ENCODE results near the gene WDR86. TPM values are rescaled to one million over a fixed set of nuclear protein-coding genes. Genes with fewer than 3 reads are reported as not detected.

WDR86 gene
- total and polyA plus RNA-seq, 8 donors, result 0.85 to 24.1 (median 19.5) TPM

GRCh38 chr7:151447901-151448260 is 38.0 kb upstream of the WDR86 start:
- Histone ChIP-seq H3K27ac (no peak overlapping the region), H3K27me3 (peaks cover 0 to 23% of the 10 kb centered on the region in 2 donors), H3K9me3 (no peaks in the 10 kb centered on the region), H3K4me1 (peaks cover 0 to 9% of the 10 kb centered on the region in 2 donors), H3K4me3 (peak overlapping the region; percentile 50 to 52), H3K36me3 (no peaks in the 10 kb centered on the region)
- TF ChIP-seq, protein P1, sequence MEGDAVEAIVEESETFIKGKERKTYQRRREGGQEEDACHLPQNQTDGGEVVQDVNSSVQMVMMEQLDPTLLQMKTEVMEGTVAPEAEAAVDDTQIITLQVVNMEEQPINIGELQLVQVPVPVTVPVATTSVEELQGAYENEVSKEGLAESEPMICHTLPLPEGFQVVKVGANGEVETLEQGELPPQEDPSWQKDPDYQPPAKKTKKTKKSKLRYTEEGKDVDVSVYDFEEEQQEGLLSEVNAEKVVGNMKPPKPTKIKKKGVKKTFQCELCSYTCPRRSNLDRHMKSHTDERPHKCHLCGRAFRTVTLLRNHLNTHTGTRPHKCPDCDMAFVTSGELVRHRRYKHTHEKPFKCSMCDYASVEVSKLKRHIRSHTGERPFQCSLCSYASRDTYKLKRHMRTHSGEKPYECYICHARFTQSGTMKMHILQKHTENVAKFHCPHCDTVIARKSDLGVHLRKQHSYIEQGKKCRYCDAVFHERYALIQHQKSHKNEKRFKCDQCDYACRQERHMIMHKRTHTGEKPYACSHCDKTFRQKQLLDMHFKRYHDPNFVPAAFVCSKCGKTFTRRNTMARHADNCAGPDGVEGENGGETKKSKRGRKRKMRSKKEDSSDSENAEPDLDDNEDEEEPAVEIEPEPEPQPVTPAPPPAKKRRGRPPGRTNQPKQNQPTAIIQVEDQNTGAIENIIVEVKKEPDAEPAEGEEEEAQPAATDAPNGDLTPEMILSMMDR (IDR thresholded peaks at IDR 0.05), result no peak
- DNase-seq (no peak), ATAC-seq (no peak)
- intact Hi-C loops (cut with DNase I), result loop anchor here in 1 of 2 donors (2.0 kb wide), 1 partner anchor 79 kb away; no protein-coding TSS in a partner anchor

GRCh38 chr7:151447312-151447711 is 37.5 kb upstream of the WDR86 start:
- Histone ChIP-seq H3K4me3 (no peak overlapping the region), H3K9me3 (no peaks in the 10 kb centered on the region), H3K27me3 (peaks cover 0 to 23% of the 10 kb centered on the region in 2 donors), H3K27ac (no peak overlapping the region), H3K4me1 (peaks cover 0 to 9% of the 10 kb centered on the region in 2 donors), H3K36me3 (no peaks in the 10 kb centered on the region)
- ATAC-seq, result no peak
- no peak for DNase-seq
- intact Hi-C loops (cut with DNase I), result no loop called here
- TF ChIP-seq, protein P1 (IDR thresholded peaks at IDR 0.05), result no peak

DNA sequence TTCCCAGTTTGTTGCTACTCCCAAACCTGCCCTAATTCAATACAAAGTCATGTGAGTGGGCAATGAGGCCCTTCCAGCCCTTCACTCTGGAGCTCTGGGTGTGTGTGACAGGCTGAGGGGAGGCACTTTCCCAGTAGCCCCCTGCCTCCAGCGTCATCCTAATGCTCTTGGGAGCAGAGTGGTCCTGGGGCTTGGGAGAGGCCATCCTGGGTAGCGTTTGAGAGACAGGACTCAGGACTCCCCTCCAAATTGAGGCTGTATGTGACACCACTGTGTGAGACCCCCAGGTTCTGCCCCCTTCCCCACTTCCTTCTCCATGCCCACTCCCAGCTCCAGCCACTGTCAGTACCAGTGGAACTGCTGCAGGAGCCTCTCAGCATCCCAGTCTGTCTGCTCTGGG is 36.6 kb upstream of the WDR86 start:
- H3K4me1 ChIP-seq, result peaks cover 0 to 10% of the 10 kb centered on the region in 2 donors
- H3K27ac ChIP-seq, result no peak overlapping the region
- TF ChIP-seq, protein P1 (IDR thresholded peaks at IDR 0.05), result no peak
- no peak for DNase-seq
- ATAC-seq, result no peak
- no peaks in the 10 kb centered on the region for H3K36me3 ChIP-seq
- H3K27me3 ChIP-seq, result peaks cover 0 to 23% of the 10 kb centered on the region in 2 donors
- no peaks in the 10 kb centered on the region for H3K9me3 ChIP-seq
- H3K4me3 ChIP-seq, result no peak overlapping the region
- intact Hi-C loops (cut with DNase I), result no loop called here

DNA sequence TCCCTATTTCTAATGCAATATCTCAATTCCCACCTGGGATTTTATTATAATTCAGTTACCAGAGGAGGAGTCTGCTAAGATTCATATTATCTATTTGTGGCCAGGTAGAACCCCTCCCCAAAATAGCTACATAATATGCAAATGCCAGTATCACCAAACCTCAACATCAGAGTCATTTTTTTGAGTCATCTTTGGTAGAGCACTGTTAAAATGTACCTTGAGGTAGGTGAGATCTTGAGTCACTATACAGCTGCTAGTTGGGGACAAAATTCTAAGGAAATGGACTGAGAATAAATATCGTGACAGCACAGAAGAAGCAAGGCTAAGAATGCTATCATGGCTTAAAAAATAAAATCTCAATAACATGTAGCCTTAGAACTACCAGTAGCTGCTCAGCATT is 34.8 kb upstream of the WDR86 start:
- Histone ChIP-seq H3K27me3 (peaks cover 0 to 34% of the 10 kb centered on the region in 2 donors), H3K27ac (no peak overlapping the region), H3K36me3 (no peaks in the 10 kb centered on the region), H3K9me3 (no peaks in the 10 kb centered on the region), H3K4me1 (peaks cover 4 to 19% of the 10 kb centered on the region in 2 donors), H3K4me3 (no peak overlapping the region)
- TF ChIP-seq, protein P1 (IDR thresholded peaks at IDR 0.05), result no peak
- ATAC-seq, result no peak
- intact Hi-C loops (cut with DNase I), result no loop called here
- no peak for DNase-seq

DNA sequence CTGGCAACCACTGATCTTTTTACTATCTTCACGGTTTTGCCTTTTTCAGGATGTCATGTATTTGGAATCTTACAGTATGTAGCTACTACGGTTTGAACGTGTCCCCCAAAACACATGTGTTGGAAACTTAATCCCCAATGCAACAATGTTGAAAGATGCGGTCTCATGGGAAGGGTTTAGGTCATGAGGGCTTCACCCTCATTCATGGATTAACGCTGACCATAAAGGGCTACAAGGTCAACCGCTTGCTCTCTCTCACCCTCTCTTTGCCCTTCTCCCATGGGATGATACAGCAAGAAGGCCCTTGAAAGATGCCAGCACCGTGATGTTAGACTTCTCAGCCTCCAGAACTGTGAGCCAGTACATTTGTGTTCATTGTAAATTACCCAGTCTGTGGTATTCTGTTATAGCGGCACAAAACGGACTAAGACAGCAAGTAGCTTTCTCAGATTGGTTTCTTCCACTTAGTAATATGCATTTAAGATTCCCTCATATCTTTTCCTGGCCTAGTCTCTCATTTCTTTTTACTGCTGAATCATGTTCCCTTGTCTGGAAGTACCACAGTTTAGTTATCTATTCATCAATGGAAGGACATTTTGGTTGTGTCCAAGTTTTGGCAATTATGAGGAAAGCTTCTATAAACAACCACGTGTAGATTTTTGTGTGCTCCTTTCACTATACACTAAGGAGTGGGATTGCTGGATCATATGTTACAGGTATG is 33.1 kb upstream of the WDR86 start:
- TF ChIP-seq, protein P1 (IDR thresholded peaks at IDR 0.05), result no peak
- Histone ChIP-seq H3K9me3 (no peaks in the 10 kb centered on the region), H3K27ac (no peak overlapping the region), H3K36me3 (no peaks in the 10 kb centered on the region), H3K4me3 (no peak overlapping the region), H3K27me3 (peaks cover 0 to 40% of the 10 kb centered on the region in 2 donors), H3K4me1 (peaks cover 7 to 15% of the 10 kb centered on the region in 2 donors)
- ATAC-seq (no peak), DNase-seq (no peak)
- intact Hi-C loops (cut with DNase I), result no loop called here
